ENCODE measurements around the gene CNTN4.

Gene CNTN4

DNA sequence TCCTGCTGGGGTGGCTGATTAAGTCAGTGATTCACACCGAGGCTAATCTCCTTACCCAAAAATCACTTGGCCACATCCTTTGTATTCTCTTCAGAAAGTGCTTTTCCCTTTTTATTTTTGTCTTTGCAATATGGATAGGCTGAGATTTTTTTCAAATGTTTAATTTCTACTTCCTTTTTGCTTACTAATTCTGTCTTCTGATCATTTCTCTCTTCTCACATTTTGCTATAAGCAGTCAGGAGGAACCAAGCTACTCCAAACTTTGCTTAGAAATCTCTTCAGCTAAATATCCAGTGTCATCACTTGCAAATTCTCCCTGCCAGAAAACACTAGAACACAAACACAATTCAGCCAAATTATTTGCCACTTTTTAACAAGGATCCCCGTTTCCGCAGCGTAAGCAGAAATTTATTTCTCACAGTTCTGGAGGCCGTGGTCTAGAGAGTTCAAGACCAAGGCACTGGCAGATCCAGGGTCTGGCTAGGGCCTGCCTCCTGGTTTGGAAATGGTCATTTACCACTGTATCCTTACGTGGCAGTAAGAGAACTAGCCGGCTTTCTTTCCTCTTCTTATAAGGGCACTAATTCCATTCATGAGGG is 906.6 kb downstream of the CNTN4 start:
- DNase-seq, result no peak

DNA sequence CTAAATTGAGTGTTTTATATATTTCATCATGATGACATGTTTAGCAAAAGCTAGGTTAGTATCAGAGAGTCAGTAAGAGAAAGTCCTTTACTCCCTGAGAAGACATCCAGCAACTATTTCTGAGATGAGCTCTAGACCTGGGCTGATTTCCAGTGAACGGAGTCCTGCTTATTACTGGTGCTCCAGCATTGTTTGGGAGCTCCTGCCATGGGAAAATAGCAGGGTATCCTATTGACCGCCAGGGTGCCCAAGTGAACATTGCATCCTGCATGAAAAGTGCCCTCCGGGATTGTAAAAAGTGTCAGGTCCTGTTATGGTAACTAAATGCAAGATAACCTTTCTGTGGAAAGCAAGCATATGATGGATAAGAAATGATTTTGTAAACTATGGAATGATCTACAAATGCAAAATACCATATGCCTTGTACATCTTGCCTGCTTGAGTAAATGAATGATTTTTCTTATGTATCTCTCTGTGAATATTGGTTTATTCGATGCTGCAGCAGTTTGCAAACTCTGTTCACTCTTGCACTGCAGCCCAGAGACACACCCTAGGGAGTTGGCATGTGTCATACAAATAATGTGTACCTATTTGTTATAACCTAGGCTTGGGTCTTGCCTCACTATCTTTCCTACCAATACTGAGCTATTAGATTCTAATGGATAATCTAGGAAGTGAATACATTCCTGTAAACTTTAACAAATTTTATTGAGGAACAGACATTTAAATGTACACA is 914.8 kb downstream of the CNTN4 start:
- no peak for DNase-seq

DNA sequence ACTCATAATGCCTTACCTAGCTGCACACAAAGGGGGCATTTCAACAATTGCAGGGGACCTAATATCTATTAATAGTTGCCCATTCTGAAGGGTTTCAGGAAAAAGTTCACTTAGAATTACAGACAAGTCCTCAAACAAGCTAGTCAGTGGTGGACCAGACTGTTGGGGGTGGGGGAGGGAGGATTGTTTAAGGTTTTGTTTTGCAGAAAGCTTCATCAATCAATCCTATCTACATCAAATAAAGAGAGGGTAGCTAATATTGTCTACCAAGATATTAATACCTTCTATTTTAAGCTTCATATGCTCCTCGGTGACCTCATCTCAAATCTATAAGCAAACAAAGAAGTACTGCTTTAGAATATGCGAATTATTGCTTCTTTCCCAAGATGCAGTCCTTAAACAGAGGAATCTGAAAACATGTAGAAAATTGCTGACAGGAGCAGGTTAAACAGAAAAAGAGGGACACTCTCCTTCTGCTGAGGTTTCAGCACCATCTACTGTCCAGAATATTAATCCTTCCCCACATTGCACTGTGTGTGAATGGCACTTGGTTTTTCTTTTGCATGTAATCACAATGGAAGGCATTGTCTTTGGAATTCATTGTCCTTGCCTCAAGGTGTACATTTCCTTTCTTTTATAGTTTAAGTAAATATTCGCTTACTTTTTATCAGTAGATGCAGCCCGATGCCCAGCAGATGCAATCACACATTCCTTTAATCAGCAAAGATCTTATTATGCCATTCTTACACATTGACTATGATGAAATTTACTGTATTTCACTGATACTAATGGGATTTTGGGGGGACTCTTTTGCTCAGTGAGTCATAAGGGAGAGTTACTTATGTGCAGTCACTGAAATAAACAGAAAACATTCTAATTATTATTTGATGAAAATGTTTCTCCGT is 916.8 kb downstream of the CNTN4 start:
- no peak for DNase-seq

DNA sequence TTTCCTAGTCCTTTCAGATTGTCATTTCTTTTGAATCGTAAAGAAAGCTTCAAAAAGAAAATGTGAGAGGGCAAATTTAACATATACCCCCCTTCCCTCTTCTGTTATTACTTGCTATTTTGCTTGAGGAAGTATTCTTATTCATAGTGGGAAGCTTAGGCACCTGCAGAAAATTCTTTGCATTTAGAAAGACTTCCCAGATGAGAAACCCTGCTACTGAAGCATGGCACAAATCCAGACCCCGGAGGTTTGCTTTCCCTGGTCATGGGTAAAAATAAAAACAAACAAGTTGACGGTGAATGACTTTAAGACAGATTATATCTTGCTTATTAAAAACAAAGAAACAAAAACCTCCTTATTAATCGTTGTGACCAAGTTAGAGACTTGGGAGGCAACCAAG is 917.6 kb downstream of the CNTN4 start:
- no peak for DNase-seq

DNA sequence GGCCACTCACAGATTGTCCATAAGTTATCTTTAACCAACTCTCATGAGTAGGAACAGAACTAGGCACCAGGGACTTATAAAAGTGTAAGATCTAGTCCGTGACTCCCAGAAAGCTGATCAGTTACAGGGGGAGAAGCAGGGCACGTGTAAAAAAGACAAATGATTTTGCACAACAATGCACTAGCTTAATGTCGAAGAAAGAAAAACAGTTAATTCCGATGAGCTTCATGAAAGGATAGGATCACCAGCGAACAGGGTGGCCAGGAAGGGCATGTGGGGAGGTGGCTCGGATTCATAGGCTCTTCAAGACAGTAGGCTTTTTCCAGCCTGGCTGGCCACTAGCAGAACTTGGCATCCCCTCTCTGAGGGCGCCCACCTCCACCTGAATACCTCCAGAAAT is 921.5 kb downstream of the CNTN4 start:
- no peak for DNase-seq

DNA sequence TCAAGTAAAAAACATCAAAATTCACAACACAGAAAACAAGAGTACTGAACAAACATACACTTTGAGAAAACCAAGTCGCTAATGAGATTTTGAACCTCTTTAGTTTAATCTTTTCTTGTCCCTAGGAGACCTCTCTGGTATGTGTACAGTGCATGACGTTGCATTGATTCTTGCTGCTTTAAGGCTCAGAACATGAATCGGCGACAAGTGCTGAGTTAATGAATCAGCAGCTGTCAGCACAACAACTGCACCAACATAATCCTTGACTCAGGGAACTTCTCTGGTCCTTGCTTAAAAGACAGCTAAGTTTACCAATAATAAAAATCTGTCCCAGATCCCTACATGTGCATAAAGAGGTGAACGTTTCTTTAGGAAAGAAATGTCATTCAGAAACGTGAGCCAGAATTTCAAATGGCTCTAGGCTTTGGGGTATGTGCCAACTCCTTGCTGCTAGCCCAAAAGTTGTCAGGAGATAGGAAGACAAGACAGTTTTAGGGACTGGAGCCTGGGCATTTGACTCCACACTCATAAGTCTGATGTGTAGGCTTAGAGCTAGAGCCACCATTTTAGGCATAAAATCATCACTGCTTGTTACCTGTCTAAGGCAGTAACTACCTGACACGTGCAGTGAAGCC is 924.6 kb downstream of the CNTN4 start:
- no peak for DNase-seq

DNA sequence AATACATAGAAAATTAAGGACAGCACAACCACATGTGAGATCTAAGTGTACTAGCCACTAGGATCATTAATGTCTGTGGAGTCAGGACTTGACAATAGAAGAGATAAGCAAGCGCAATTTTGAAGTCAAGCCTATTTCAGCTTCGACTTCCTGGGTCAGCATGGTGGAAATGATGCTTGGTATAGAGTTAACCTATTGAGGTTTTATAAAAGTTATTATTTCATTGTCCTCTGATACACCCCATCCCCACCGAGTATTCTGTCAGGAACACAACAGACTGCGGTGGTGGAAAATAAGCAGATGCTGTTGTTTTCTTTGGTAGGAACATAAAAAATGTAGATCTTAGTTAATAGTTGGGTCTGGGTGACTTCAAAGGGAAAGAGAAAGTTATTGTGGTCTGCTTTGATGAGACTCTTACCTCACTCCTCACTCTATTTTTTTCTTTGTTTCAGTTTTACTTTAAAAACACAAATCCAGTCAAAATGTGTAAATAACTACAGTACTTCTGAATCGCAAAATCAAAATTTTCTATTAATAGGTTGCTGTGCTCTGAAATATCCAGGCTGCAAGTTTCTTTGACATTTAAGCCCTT is 929.4 kb downstream of the CNTN4 start:
- DNase-seq, result no peak

DNA sequence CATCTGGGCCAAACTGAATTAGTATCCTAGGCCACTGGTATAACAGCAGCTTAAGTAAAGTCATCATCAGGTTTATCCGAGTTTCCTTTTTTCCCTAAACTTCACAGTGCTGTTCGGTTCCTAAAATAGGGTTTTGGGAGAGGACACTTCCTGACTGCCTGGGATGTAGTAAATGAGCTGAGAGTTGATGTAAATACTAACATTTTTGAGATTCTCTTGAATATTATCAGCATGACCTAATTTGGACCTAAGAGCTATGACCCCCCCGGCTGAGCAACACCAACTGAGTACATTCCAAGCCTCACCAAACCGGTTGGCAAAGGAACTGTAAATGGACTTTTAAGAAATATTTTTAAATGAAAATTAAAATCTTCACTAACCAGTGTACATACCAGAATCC is 932.7 kb downstream of the CNTN4 start:
- no peak for DNase-seq

DNA sequence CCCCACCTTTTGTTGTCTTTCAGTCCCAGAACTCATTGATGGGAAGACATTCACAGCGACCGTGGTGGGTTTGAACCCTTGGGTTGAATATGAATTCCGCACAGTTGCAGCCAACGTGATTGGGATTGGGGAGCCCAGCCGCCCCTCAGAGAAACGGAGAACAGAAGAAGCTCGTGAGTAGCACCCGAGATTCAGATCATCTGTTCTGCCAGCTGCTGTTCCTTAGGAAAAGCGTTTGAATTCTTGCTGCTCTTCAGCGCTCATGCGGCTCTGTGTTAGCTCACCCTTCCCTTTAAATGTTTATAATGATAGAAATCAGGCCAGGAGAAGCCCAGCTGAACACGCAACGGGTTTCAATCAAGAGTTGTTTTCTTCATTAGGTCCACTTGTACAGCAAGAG is 938.5 kb downstream of the CNTN4 start:
- DNase-seq, result no peak

DNA sequence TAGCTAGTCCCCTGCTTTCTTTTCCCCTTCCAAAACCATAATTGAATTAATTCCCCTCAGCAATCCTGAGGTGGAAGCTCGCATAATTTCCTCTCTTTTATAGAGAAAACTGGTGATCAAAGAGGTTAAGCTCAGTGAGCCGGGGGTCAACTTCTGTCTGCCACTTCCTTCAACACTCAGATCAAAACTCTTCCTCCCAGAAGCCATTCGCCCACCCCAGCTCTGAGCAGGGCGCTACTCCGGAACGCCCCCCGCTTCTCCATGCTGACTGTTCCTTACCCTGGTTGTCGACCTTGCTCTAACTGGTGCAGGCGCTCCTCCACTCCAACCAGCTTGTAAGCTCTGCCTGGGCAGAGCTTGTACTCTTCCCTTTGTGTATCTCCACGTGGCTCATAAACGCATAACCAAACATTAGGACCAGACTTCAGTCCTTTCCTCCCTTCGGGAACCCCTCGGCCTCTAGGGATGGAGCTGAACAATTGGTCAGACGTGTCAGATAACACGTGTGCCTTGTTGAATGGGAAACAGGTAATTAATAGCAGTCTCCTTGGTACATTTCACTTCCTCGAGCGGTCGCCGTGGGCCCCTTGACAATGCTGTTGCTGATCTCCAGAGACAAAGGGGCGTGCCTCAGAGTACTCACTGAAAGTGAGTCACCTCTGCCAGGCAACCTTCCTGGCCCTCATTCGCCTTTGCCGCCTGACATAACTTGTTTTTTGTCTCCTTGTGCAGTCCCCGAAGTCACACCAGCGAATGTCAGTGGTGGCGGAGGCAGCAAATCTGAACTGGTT is 939.7 kb downstream of the CNTN4 start:
- DNase-seq, result no peak

DNA sequence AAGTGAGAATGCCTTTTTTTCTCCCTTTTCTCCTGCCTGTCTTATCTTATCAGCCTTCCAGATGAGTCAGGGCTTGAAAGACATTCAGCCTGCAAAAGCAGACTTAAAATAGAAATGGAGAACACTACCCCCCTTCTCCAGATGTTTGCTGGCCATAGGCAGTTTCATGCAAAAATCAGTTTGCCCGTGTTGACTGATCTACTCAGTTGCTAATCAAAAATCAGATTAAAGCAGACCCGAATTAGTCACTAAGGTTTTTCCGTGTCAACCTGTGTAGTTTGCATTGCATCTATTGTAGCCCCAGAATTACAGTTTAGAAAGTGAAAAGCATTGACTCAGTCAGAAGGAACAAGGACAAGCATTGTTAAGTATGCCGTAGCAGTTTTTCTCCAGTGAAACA is 955.3 kb downstream of the CNTN4 start:
- DNase-seq, result no peak

DNA sequence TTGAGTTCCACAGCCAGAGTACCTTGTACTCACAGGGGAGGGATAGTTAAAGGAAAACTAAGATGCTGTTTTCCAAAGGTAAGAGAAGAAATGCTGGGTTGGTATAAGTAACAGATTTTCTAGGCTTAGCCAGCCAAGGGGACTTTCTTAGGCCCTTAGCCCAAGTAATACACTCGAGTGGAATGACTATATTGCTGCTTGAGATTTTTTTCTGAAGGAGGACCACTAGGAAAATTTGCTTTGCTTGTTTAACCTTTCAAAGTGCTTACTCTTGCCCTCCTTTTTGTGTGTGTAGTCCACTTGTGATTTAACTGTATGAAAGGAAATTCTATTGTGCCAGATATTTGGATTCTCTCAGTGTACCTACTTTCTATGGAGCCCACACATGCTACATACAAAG is 961.0 kb downstream of the CNTN4 start:
- DNase-seq, result no peak

DNA sequence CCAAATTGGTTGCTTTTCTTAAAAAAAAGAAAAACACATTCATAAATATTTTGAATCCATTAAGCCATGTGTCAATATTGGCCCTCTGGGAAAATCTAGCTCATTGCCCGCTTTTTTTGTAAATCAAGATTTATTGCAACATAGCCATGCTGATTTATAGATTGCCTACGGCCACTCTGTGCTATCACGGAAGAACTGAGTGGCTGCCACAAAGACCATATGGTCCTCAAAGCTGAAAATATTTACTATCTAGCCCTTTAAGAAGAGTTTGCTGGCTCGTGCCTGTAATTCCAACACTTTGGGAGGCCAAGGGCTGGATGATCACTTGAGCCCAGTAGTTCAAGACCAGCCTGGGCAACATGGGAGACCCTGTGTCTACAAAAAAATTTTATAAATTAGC is 965.6 kb downstream of the CNTN4 start:
- DNase-seq, result no peak

DNA sequence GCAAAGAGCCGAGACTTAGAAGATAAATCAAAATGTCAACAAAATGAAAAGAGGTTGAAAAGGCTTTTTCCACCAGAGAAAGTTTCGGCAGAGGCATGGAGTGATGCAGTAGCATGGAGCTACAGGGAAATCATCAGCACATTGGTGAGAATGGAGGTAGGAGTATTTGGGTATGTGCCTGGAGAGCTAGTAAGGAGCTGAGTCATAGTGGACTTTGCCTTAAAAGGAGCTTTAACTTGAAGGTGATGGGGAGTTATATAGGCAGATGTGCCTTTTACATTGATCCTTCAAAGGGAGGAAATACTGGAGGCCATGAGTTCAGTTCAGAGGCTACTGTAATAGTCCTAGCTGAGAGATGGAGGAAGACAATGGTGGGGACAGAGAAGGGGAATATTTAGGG is 967.2 kb downstream of the CNTN4 start:
- no peak for DNase-seq

DNA sequence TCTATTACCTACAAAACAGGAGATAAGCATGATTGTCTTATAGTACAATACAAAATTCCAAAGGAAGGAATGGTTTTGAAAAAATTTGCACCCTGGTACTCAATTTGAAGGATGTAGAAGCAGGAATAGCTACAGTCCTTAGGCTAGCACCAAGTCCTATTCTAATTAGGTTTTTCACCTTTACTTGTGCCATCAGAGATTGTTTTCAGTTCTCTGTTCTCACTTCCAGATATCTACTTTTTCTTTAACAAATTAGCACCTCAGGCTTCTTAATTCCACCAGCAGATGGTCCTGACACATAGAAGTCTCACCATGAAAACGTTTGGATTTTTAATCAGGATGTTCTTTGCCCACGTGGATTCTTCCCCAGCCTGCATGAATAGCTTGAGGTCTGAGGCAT is 967.7 kb downstream of the CNTN4 start:
- DNase-seq, result no peak

DNA sequence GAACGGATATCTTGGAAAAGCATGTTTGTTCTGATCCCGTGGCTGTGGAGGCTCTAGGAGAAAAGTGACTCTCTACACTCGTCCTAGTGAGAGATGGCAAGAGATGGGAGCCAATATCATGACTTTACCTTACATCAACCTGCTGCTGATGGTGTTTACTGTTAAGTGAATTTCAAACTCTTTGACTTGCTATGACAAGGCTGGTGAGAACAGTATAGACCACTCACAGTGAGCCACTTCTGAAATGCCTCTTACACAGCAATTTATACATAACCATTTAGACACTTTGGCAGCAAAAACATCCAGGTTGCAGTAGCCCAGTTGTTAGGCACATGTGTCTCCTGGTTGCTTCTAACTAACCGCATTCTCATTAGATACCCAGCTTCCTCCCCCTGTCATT is 968.2 kb downstream of the CNTN4 start:
- DNase-seq, result no peak

DNA sequence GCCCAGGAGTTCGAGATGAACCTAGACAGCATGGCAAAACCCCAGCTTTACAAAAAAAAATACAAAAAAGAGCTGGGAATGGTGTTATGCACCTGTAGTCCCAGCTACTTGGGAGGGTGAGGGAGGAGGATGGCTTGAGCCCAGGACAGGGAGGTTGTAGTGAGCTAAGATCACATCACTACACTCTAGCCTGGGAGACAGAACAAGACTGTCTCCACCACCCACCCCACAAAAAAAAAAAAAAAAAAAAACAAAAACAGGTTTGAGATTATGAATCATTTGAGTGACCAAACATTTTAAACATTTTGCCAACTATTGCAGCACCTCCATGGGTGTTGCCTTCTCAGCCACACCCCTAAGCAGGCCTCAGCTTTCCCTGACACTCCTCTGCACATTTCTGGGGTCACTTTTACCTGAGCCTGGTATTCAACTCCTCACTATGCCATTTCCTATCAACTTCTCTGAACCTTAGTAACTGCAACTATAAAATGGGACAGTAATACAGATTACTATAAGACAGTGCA is 969.8 kb downstream of the CNTN4 start:
- DNase-seq, result no peak

DNA sequence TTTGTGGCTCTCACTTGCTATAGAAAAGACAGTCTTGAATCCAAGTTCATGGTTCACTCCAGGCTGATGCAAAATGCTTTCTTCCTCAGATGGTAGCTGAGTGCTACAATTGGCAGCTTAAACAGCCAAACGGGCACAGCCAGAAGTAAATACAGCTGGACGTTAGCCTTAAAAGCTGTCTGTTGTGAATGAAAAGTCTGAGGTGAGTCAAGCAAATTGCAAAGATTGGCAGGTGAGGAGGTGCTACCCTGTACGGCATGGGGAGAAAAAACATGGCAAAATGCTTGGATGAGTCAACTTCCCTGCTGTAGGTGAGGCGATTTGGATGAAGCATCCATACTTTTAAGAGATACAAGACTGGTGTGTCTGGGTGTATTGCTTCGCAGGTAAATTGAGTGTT is 971.1 kb downstream of the CNTN4 start:
- DNase-seq, result no peak

DNA sequence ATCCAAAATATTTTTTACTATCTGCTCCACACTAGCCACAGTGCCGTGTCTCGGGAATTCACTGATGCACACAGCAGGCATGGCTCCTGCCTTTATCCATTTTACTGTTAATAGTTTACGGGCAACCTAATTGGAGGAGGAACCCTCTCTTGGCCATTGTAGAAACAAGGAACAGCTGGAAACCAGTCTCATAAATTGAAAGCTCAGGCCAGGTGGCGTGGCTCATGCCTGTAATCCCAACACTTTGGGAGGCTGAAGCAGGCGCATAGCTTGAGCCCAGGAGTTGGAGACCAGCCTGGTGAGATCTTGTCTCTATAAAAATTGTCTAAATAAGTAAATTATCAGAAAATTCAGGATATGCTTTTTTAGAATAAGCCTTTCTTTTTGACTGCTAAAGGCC is 972.5 kb downstream of the CNTN4 start:
- DNase-seq, result no peak

DNA sequence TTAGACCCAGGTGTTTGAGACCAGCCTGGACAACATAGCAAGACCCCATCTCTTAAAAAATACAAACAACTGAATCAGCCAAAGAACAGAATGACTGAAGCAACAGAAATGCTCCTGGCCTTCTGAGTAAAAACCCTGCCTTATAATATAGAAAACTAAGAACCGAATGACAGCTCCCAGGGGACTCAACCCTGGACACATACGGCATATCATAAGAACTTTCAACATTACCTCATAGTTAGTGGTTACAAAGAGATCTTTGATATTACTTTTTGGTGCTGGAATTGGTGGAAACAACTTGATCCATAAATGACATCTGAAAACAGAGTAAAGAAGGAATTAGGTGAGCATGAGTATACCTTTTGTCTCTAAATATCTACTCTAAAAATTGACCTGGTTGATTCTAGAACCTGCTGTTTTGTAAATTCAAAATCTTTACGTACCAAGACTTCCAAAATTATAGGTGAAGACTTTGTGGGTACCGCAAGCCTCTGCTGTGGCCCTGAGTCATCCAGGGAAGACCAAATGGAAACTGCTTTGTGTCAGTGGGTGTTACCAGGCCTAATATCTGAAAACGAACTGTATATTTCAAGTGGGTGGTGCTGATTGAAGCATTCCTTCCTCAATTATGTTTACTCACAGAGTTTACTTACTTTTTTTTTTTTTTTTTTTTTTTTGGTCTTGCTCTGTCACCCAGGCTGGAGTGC is 976.0 kb downstream of the CNTN4 start:
- DNase-seq, result no peak

DNA sequence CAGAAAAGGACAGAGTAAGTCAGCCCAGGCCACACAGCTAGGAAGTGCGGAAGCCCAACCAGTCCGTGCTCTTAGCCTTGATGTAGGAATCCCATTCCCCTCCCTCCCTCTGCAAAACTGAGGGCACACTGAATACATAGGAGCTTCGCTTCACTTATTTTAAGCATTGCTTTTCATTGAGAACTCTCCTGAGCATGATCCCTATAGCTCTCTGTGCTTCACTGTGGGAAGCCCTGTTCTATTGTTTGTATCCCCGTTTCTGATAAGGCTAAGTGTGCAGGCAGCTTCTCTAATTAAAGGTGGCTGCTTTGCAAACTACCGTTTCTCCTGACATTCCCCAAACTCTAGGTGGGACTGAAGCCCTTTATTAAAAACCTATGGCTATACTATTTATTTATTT is 981.6 kb downstream of the CNTN4 start:
- DNase-seq, result no peak
